ENCODE measurements around the gene RSU1. TPM values are rescaled to one million over a fixed set of nuclear protein-coding genes. Genes with fewer than 3 reads are reported as not detected.

RSU1 gene
- total RNA-seq (ENCODE audit: low replicate concordance): 33.0 and 56.3 TPM in 2 replicates

GRCh38 chr10:16817125-16818019, at the start of gene RSU1:
Gene RSU1 (minus strand): TSS chr10:16817424. CDS start chr10:16817081, 343 bp downstream.

